ENCODE measurements around the gene CPN2. TPM values are rescaled to one million over a fixed set of nuclear protein-coding genes. Genes with fewer than 3 reads are reported as not detected.

CPN2 gene
- total RNA-seq, 1 experiment from 2014 or later: 0.08 TPM

DNA sequence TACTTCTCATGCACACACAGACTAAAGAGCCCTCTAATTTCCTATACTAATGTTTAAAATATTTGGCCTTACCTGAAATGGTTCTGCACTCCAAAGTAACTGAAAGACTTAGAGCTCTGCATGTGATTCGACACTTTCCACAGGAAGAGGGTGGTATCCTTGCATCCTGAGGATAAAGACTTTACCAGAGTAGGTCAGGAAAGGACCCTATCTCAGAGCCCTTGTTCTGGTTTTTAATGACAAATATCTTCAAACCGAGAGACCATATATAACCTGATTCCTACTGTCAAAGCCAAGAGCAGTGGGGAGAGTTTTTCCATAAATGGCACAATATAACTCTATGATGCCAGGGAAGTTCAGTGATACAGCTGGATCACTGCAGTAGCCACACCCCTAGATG is 48.0 kb upstream of the CPN2 start, which contains the start of gene GP5:
TSS of gene GP5 (minus strand) at position 101 of the 400 bp plus-strand sequence. CDS start 984 bp downstream, outside the sequence.
- BruUV-seq (replicated peaks): no TSS peak
- CTCF ChIA-PET: interaction anchor here (0.9 kb wide), 1 partner anchor 60 kb away, joined by 4 read pairs; no protein-coding TSS in a partner anchor
- no peak within 1 kb of the TSS for H3K4me3 ChIP-seq (ENCODE audit: low read depth in 2 of 2, low read length in 2 of 2)
- peaks cover 6% of the 10 kb centered on the region for H3K36me3 ChIP-seq (ENCODE audit: control insufficient read depth, insufficient read depth, low read length)
- intact Hi-C loops (cut with micrococcal nuclease; ENCODE audit: unreplicated experiment) (no loop called here), in situ Hi-C loops (cut with HindIII; ENCODE audit: low pct_unique_long_range_greater_than_20kb, low sequenced_read_pairs) (no loop called here)
- no peaks in the 10 kb centered on the region for H3K9me3 ChIP-seq (ENCODE audit: control insufficient read depth, insufficient read depth, low read depth, low read length)
- H3K4me1 ChIP-seq (ENCODE audit: control insufficient read depth, insufficient read depth, low read length): no peaks in the 10 kb centered on the region
- no peak for DNase-seq (ENCODE audit: low read depth, low spot score)
- TF ChIP-seq CTCF (IDR thresholded peaks at IDR 0.05) (no peak), REST (IDR thresholded peaks at IDR 0.05; ENCODE audit: insufficient read depth in 1 of 2, low read depth in 2 of 2, low read length in 1 of 2) (no peak), TCF7L2 (IDR thresholded peaks at IDR 0.05; ENCODE audit: low read depth, low read length) (no peak), POLR2AphosphoS5 (IDR thresholded peaks at IDR 0.05; ENCODE audit: low read depth, low read length) (no peak), SIN3A (IDR thresholded peaks at IDR 0.05; ENCODE audit: borderline replicate concordance, insufficient read depth, low read depth, low read length) (no peak)
- no peak within 1 kb of the TSS for H3K27ac ChIP-seq (ENCODE audit: low read length)
- ATAC-seq: 0 out of 2 replicates have a peak, but pooled peaks have one; percentile 11
- POLR2A ChIA-PET: interaction anchor here (0.6 kb wide), 1 partner anchor 39 kb away, joined by 6 read pairs; no protein-coding TSS in a partner anchor
- H3K27me3 ChIP-seq (ENCODE audit: control insufficient read depth, insufficient read depth, low read length): no peaks in the 10 kb centered on the region

DNA sequence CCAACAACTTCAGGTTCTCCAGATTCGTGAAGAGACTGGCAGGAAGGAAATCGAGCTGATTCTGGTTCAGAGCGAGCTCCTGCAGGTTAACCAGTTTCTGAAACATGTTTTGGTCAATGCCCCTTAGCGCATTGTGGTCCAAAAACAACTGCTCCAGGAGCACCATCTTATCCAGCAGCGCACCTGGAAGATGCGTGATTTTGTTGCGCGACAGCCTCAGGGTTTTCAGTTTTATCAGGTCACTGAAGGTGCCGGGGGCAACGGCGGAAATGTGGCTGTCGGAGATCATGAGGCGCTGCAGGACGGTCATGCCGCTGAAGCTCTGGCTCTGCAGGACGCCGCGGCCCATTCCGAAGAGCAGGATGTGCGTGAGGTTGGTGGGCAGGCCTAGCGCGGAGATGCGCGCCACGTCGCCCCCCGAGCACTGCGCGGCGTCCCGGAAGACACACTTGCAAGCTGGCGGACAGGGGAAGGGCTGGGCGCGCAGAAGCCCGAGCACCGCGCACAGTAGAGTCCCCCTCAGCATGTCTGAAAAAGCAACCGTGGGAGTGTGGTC is 46.7 kb upstream of the CPN2 start:
- Histone ChIP-seq H3K27ac (ENCODE audit: low read length) (no peak overlapping the region), H3K4me1 (ENCODE audit: control insufficient read depth, insufficient read depth, low read length) (no peaks in the 10 kb centered on the region), H3K4me3 (ENCODE audit: low read depth in 2 of 2, low read length in 2 of 2) (no peak overlapping the region), H3K36me3 (ENCODE audit: control insufficient read depth, insufficient read depth, low read length) (peaks cover 3% of the 10 kb centered on the region; the same call in 1 of the 2 replicates), H3K27me3 (ENCODE audit: control insufficient read depth, insufficient read depth, low read length) (no peaks in the 10 kb centered on the region), H3K9me3 (ENCODE audit: control insufficient read depth, insufficient read depth, low read depth, low read length) (no peaks in the 10 kb centered on the region)
- DNase-seq (ENCODE audit: low read depth, low spot score): no peak
- in situ Hi-C loops (cut with HindIII; ENCODE audit: low pct_unique_long_range_greater_than_20kb, low sequenced_read_pairs): no loop called here
- intact Hi-C loops (cut with micrococcal nuclease; ENCODE audit: unreplicated experiment): no loop called here
- no TSS peak for BruUV-seq (replicated peaks)
- ATAC-seq: no peak
- CTCF ChIA-PET: interaction anchor here (0.6 kb wide), 1 partner anchor 59 kb away, joined by 8 read pairs; no protein-coding TSS in a partner anchor
- no peak for TF ChIP-seq REST (IDR thresholded peaks at IDR 0.05; ENCODE audit: insufficient read depth in 1 of 2, low read depth in 2 of 2, low read length in 1 of 2)
- TF ChIP-seq CTCF (IDR thresholded peaks at IDR 0.05): no peak
- no peak for TF ChIP-seq SIN3A (IDR thresholded peaks at IDR 0.05; ENCODE audit: borderline replicate concordance, insufficient read depth, low read depth, low read length)
- no peak for TF ChIP-seq POLR2AphosphoS5 (IDR thresholded peaks at IDR 0.05; ENCODE audit: low read depth, low read length)
- TF ChIP-seq TCF7L2 (IDR thresholded peaks at IDR 0.05; ENCODE audit: low read depth, low read length): no peak
- POLR2A ChIA-PET: interaction anchor here (0.6 kb wide), 1 partner anchor 8 kb away, joined by 5 read pairs; no protein-coding TSS in a partner anchor

Measured in Panc1 (cell line).